ENCODE results near the gene RAET1G. TPM values are rescaled to one million over a fixed set of nuclear protein-coding genes. Genes with fewer than 3 reads are reported as not detected.

The RAET1G gene
- total and polyA plus RNA-seq, 9 of the 15 experiments (the other 6 are each of a cell fraction or from before 2014, with no cell fraction given), result 0.11 TPM; not detected in 8

DNA sequence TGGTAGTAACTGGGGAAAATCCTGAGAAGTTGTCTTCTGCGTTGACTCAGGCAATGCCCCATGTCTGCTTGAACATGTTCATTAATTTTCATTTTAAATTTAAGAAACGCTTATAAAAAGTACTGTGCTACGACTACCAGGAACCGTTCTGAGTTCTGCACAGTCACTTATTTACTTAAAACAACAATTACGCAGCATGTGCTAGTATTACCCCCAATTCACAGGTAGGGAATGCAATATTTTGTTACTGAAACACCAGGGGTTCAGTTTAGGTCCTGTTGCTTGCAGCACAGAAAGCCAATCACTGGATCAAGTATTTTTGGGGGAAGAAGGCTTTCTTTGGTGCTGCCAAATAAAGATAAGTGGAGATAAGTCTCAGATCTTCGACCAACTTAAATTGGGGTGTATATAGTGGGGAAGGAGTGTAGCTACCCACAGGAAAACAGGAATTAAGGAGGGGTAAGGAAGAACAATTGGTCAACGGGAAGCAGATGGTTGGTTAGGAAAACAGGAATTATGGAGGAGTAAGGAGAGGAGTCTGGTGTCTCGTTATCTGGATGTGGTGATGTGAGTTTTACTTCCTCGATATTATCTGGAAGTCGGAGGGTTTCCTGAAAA lies 53.5 kb downstream of the RAET1G start (continued):
- TF ChIP-seq MYC (IDR thresholded peaks at IDR 0.05; ENCODE audit: low read depth, low read length) (peak; percentile 39; the same call in 1 of the 2 replicates), MYC (CRISPR knock-in tag; IDR thresholded peaks at IDR 0.05; ENCODE audit: borderline replicate concordance, low read depth) (no peak)

DNA sequence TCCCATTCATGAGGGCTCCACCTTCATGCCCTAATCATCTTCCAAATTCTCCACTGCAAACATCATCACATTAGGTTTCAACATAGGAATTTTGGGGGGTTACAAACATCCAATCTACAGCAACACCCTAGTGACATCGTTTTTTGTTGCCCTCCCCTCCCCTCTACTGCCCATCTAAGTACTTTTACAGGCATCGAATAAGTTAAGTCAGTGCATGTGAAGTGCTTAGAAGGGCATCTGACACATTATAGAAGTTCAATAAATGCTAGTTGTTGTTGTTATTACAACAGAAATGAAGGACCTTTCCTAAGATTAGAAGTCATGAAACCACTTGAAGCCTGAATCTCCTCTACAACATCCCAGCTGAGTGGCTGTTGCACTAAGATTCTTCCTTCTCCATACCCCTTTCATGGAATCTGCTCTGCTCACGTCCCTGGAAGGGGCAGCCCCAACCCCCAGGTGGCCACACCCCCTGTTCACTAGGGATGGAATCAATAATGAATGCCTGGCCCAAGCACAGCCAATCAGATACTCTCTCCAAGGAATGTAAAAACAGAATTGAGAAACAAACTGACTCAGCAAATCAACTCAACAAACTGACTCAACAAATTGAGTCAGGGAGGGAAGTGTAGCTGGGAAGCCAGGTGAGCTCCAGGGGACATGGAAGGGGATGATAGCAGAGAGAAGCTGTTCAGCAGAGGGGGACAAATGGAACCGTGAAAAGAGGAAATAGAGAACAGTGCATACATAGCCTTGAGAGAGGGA lies 54.9 kb downstream of the RAET1G start:
- FAIRE-seq (peak; percentile 77), ATAC-seq (peak; percentile 8), DNase-seq (ENCODE audit: extremely low read depth in 1 of 4, low spot score in 3 of 4) (peak; percentile 73 to 89 (median 84))
- ChIA-PET CTCF (ENCODE audit: low intra/inter-chr PET ratio) (no interaction called here), POLR2A (interaction anchor here (0.7 kb wide), 2 partner anchors 12 to 13 kb away, joined by 3 read pairs; no protein-coding TSS in a partner anchor)
- WGBS (ENCODE audit: insufficient coverage, low coverage, missing lambda C conversion rate), result 22% methylated on average over 4 of the region's 4 CpGs
- no peak overlapping the region for H3K4me3 ChIP-seq
- H3K9me3 ChIP-seq (replicated peaks; ENCODE audit: control insufficient read depth, insufficient read depth, low read depth, low read length), result no peaks in the 10 kb centered on the region
- peaks cover 3% of the 10 kb centered on the region for H3K9me1 ChIP-seq (ENCODE audit: control insufficient read depth, insufficient read depth, low read length)
- H3K79me2 ChIP-seq (ENCODE audit: control insufficient read depth, insufficient read depth, low read length), result no peaks in the 10 kb centered on the region
- peak overlapping the region; percentile 75 for H3K27ac ChIP-seq (ENCODE audit: extremely low read depth, low read depth, low read length)
- H4K20me1 ChIP-seq (replicated peaks; ENCODE audit: control insufficient read depth, insufficient read depth, low read length), result no peaks in the 10 kb centered on the region
- no peaks in the 10 kb centered on the region for H3K27me3 ChIP-seq (ENCODE audit: control insufficient read depth in 2 of 2, insufficient read depth in 2 of 2, low read length in 2 of 2)
- peak overlapping the region; percentile 57 for H3K4me2 ChIP-seq (ENCODE audit: insufficient read depth, low read length)
- peak overlapping the region; percentile 89 for H2AFZ ChIP-seq (ENCODE audit: low read depth, low read length)
- in situ Hi-C loops (cut with MboI), result no loop called here
- H3K36me3 ChIP-seq (ENCODE audit: control insufficient read depth, insufficient read depth, low read length), result no peaks in the 10 kb centered on the region
- peaks cover 34 to 56% of the 10 kb centered on the region in 2 experiments for H3K4me1 ChIP-seq (replicated peaks in 1 of 2; ENCODE audit: control insufficient read depth in 2 of 2, insufficient read depth in 2 of 2, low read length in 2 of 2)
- intact Hi-C loops (cut with micrococcal nuclease), result loop anchor here (10.0 kb wide), 1 partner anchor 303 kb away; the partner anchor contains the start of gene GINM1
- H3K9ac ChIP-seq (ENCODE audit: insufficient read depth in 1 of 2, low read depth in 2 of 2, low read length in 2 of 2), result peak overlapping the region in 1 of 2 experiments; percentile 22; a peak in 2 of 4 replicates
- BruUV-seq (replicated peaks), result no TSS peak
- TF ChIP-seq TCF3 (CRISPR knock-in tag; IDR thresholded peaks at IDR 0.05) (peak; percentile 59), ETS2 (tag; IDR thresholded peaks at IDR 0.05; ENCODE audit: borderline replicate concordance, poor library complexity, severe bottlenecking) (no peak), EP300 (IDR thresholded peaks at IDR 0.05; ENCODE audit: low read length) (peak; percentile 34; the same call in 1 of the 2 replicates), TEAD4 (IDR thresholded peaks at IDR 0.05; ENCODE audit: low read length) (peak; percentile 72), TEAD4 (CRISPR knock-in tag; IDR thresholded peaks at IDR 0.05; ENCODE audit: borderline replicate concordance) (no peak), CBFA2T2 (conservative IDR thresholded peaks at IDR 0.05) (0 out of 2 replicates have a peak, but pooled peaks have one; percentile 2), BRD9 (IDR thresholded peaks at IDR 0.05; ENCODE audit: low read depth, partially characterized antibody) (peak; percentile 27)
- TF ChIP-seq, protein P1, sequence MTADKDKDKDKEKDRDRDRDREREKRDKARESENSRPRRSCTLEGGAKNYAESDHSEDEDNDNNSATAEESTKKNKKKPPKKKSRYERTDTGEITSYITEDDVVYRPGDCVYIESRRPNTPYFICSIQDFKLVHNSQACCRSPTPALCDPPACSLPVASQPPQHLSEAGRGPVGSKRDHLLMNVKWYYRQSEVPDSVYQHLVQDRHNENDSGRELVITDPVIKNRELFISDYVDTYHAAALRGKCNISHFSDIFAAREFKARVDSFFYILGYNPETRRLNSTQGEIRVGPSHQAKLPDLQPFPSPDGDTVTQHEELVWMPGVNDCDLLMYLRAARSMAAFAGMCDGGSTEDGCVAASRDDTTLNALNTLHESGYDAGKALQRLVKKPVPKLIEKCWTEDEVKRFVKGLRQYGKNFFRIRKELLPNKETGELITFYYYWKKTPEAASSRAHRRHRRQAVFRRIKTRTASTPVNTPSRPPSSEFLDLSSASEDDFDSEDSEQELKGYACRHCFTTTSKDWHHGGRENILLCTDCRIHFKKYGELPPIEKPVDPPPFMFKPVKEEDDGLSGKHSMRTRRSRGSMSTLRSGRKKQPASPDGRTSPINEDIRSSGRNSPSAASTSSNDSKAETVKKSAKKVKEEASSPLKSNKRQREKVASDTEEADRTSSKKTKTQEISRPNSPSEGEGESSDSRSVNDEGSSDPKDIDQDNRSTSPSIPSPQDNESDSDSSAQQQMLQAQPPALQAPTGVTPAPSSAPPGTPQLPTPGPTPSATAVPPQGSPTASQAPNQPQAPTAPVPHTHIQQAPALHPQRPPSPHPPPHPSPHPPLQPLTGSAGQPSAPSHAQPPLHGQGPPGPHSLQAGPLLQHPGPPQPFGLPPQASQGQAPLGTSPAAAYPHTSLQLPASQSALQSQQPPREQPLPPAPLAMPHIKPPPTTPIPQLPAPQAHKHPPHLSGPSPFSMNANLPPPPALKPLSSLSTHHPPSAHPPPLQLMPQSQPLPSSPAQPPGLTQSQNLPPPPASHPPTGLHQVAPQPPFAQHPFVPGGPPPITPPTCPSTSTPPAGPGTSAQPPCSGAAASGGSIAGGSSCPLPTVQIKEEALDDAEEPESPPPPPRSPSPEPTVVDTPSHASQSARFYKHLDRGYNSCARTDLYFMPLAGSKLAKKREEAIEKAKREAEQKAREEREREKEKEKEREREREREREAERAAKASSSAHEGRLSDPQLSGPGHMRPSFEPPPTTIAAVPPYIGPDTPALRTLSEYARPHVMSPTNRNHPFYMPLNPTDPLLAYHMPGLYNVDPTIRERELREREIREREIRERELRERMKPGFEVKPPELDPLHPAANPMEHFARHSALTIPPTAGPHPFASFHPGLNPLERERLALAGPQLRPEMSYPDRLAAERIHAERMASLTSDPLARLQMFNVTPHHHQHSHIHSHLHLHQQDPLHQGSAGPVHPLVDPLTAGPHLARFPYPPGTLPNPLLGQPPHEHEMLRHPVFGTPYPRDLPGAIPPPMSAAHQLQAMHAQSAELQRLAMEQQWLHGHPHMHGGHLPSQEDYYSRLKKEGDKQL (CRISPR knock-in tag; IDR thresholded peaks at IDR 0.05; ENCODE audit: borderline replicate concordance), result 0 out of 2 replicates have a peak, but pooled peaks have one; percentile 5
- TF ChIP-seq, protein P2, sequence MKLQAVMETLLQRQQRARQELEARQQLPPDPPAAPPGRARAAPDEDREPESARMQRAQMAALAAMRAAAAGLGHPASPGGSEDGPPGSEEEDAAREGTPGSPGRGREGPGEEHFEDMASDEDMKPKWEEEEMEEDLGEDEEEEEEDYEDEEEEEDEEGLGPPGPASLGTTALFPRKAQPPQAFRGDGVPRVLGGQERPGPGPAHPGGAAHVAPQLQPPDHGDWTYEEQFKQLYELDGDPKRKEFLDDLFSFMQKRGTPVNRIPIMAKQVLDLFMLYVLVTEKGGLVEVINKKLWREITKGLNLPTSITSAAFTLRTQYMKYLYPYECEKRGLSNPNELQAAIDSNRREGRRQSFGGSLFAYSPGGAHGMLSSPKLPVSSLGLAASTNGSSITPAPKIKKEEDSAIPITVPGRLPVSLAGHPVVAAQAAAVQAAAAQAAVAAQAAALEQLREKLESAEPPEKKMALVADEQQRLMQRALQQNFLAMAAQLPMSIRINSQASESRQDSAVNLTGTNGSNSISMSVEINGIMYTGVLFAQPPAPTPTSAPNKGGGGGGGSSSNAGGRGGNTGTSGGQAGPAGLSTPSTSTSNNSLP (IDR thresholded peaks at IDR 0.05; ENCODE audit: borderline replicate concordance, low read depth, low read length), result no peak
